ENCODE results near the gene PXMP2.

The PXMP2 gene

DNA sequence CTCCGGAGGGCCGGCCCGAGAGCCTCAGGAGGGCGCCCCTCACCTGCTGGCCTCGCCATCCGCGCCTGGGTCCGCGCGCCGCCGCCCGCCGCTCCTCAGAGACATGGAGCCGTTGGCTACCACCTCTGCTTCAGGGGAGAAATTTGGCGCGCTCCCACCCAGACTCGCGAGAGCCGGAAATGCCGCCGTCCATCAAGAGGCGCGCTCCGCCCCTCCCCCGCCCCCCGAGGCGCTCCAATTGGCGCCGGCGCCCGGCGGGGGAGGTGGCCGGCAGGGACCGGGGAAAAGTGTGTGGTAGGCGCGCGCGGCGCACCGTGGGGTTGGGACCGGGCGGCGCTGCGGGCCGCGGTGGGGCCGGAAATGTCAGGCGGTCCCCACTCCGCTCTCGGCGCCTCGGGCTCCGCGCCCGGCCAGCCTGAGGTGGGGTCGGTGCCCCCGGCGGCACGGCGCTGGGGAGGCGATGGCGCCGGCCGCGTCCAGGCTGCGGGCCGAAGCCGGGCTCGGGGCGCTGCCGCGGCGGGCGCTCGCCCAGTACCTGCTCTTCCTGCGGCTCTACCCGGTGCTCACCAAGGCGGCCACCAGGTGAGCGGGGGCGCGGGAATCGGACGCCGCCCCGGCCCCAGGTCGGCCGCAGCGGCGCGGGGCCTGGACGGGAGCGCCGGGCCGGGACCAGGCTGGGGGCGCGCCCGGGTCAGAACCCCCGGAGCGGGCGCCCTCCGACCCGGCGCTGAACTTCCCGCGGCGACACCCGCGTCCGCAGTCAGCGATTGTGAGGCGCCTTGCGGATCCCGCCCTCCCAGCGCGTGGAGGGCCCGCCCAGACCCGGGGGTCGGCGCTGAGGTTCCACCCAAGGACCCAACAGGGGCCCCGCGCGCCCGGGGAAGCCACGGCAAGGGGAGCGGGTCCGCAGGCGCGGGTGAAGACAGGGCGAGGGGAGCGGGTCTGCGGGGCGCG, at the start of gene PXMP2, which contains the start of gene POLE:
TSS of gene PXMP2 (plus strand) at position 377 of the 954 bp plus-strand sequence. CDS start at position 461, 84 bp downstream.
TSS of gene POLE (minus strand) at position 132 of the 954 bp plus-strand sequence. CDS start at position 105, 27 bp downstream.
- DNase-seq, result peak; percentile 93 to 95

DNA sequence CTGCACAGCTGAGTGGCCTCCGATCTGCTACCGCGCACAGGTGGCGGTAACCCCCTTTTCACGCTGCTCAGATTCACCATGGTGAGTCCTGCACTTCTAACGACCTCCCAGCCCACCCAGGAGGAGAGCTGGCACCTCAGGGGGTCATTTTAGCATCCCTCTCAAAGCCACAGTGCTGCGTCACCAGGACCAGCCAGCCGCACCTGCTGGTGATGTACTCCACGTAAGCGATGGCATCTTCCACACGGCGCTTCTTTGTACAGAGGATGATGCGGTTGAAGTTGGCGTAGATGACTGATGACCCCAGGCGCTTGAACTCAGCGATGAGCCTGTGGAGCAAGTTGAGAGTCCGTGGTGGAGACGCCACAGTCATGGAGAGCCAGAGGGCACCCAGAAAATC, 49.6 kb upstream of the PXMP2 start:
- DNase-seq, result no peak

DNA sequence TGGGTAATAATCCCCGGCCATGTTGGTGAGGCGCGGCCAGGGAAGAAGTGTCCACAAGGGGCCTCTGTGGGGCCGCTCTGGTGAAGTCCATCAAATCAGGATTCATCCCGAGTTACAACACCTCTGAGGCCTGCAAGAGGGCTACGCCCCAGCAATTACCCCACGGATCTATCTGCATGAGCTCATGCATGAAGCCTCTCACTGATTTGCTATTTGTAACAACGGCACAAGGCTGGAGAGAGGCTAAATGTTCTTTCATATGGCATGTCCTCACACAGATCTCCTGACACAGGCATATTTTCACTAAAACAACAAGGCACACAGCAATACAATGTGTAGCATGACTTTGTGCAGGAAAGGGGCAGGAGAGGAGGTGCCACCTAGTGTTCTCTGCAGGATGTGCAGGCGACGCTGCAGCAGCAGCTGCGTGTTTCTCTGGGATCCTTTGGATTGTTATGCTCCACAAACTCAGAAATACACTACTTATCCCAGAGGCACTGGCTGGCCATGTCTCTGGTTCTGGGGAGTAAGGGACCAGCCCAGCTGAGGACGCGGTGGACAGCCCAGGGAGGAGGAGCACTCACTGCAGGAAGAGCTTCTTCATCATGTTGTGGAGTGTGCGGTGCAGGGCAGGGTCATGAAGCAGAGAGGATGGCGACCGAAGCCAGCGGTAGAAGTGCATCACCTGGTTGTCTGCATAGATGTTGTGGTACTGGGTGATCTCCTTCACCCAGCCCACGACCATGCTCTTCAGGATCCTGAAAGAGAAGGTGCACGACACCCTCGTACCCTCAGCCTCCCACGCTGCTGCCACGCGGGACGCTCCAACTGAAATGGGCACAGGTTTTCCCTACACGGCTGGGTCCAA, 48.6 kb upstream of the PXMP2 start:
- no peak for DNase-seq

DNA sequence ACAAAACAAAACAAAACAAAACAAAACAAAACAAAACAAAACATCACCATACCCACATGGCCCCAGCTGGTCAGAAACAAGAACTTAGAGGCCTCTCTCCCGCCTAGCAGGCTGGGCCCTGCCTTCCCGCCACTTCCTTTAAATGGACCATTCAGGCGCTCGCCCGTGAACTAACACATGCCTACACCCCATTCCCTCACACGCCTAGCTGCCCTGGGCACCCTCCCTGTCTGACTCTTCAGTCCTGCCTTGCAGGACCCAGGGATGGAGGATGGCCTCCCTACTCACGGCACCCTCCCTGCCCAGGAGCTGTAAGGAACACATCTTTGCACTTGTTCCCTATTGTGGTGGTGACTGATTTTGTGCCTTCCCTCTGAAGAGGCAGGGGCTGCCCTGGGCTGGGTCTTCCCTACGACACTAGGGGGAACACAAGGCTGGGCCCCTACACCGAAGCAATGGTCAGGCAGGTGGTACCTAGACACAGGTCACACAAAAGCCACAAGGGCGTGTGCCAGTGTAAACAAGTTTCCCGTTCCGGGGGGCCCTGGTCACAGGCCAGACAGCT, 47.3 kb upstream of the PXMP2 start:
- DNase-seq, result no peak

DNA sequence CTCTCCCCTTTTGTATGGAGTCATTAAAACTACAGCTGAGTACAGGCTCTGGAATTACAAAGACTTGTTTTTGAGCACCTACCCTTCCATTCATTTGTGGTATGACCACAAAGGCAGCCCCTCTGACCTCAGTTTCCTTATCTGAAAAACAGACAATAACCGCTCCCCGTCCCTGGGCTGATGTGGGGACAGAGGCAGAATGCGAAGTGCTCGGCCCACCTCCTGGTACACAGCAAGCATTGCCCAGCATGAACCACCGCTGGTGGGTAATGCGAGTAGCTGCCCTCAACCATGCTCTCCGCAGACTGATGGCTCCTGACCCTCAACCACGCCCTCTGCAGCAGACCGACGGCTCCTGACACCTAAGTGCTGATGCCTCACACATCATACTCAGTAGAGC, 46.5 kb upstream of the PXMP2 start:
- DNase-seq, result no peak

DNA sequence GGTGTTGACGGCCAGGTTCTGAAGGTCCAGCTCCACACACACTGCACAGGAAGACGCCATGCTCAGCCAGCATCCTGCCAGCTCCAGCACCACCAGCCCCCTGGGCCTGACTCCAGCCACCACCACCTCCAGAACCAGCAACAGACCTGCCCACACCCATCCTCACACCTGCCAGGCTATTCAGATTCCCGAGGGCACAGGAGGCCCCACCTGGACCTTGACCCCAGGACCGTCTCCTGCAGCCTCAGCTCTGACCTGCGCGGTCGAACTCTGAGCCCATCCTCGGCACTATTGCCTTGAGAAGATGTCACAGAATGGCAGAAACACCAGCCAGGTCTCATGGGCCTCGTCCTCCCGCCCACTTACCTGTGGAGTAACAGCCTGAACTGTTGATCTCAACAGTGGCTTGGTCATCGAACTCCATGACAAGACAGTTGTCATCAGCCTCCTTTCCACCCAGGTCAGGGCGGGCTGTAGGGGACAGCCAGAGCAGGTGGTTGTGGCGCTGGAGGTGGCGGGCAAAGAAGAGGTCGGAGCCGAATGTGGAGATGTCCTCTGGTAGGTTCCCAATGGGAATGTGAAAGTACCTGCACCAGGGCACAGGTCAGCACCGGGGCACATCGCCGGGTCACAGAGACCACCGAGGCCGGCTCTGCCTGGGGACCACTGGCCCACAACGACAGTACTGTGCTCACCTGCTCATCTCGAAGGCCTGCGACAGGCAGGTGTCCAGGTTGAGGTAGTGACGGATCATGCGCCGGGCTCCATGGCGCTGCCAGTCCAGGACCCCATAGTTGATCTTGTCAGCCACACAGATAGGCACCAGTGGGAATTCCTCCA, 45.4 kb upstream of the PXMP2 start:
- no peak for DNase-seq

DNA sequence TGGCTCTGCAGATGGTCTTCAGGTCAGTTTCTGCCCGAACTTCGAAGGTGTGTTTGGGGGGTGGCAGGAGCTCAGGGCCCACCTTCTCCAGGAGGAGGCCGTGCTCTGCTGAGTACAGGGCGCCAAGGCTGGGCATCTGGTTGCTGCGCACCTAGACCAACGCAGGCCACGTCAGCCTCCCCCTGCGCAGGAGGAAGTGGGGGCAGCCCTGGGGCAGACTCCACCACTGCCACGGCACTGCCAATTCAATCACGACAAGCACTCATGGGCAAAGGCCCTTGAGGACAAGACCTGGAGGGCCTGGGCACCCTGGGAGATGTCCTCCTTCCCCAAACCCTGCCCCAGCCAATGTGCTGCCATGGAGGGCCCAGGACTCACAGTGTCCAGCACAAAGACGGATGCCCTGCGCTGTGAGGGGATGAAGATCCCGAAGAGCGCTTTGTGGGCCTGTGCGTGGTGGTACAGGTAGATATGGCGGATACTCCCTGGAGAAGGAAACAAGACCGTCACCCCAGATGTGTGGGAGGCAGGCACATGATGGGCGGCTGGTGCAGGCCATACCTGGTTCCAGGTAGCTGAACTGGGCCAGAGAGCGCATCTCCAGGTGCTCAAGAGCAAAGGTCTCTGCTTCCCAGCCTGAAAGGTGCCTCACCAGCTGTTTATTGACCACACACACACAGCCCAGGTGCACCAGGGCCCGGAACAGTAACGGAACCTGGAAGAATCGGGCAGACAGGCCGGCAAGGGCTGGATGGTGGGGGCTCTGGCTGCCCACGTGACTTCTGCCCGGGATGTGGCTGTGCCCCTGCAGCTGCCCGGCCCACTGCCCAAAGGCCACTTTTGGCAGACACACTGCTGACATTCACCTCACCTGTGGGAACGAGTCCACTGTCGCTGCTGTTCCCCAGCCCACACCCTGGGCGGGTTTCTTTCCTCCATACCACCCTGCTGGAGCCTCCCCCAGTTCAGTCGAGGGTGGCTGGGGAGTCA, 44.2 kb upstream of the PXMP2 start:
- no peak for DNase-seq

DNA sequence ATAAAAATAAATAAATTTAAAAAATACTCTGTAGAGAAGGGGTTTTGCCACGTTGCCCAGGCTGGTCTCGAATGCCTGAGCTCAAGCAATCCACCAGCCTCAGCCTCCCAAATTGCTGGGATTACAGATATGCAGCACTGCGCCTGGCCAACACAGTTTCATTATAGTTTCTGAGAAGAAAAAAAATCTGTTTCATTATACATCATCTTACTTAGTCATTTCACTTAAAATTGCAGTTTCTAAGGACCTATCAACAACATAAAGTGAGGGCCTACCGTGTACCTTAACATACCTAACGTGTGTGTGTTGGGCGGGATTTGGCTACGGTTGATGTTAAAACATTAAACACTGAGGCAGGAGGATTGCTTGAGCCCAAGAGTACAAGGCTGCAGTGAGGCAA, 40.5 kb upstream of the PXMP2 start:
- DNase-seq, result no peak

DNA sequence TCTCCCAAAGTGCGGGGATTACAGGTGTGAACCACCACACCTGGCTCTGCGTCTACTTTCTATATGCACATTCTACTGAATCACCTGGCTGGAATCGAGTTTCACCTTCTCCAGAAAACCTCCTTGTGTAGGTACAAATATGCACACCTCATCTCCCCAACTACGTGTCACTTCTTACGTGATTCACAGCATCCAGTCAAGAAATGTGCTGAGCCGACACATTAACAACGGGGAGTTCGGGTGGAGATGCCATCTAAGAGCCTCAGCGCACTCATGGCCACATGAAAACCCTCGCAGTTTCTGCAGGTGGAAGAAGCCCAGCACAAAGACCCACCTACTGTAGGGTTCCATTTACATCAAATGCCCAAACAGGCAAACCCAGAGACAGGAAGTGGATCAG, 39.5 kb upstream of the PXMP2 start:
- DNase-seq, result no peak

DNA sequence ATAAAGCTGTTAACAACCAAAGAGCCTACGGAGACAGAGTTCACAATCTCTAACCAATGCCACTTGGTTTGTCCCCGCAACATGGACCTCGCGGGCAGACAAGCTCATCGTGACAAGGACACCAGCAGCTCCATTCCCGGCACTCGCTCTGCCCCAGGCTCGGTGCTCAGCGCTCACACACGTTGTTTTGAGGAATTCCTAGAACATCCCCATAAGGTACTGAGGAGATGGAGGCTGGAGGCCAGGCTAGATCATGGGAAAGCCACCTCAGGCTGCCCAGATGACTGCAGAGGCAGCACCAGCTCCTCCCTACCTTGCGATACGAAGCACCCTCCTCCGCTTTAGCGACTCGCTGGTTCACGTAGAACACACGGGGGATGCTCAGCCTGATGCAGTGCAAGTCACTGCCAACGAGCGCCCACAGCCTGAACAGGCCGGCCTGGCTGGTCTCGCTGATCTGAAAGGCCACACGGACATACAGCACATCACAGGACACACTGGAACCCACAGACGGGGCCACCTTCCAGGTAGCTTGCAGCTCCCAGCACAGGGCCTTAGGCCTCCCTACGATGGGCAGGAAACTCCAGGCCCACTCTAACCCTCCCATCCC, 38.7 kb upstream of the PXMP2 start:
- DNase-seq, result no peak

DNA sequence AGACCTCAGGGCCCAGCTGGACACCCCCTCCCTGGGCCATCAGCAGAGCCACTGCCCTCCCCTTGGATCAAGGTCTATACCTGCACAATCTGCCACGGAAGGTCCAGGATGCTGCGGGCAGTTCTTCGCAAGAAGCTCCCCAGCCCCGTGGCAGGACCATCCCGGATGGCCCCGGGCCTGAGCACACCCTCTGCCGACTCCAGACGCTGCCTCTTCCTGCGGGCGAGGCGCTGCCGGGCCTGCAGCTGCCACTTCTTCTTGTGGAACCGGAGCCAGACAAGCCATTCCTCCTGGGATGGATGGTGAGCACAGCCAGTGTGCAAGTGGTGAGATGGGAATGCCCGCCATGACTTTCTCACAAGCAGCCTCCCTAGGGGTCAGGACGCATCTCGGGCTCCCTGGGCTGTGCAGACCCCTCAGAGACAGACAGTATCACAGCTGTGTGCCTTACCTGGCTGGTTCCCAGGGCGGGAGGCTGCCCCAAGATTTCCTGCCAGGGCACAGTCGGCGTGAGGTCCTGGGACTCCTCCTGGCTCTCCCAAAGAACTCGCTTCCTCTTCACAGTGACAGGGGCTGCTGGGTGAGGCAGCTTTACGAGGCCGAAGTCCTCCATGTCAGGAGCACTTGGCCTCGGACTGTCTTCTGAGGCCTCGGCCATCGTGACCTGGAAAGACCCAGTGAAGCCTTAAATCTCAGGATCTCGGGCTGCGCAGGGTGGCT, 38.0 kb upstream of the PXMP2 start:
- DNase-seq, result no peak

DNA sequence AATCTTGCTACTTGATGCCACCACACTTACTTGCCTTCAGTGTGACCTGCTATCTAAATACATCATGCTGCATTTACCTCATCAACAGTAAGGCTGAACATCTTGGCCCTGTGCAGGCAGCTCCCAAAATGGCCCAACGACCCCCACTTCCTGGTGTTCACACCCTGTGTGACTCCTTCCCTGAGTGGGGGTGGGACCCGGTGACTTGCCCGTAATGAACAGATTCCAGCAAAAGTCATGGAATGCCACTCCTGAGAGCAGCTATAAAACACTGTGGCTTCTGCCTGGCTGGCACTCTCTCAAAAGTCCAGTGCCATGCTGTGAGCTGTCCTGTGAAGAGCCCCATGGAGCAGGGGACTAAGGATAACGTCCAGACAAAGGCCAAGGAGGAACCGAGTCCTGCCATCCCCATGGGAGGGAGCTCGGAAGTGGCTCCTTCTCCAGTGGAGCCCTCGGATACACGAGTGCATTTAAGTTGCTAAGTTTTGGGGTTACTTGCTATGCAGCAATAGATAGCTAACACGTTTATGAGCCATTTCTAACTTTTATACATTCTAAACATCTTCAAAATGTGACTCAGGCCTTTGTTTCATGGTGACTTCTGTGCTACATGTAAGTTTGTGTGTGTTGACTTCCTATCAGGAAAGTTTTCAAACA, 35.8 kb upstream of the PXMP2 start:
- no peak for DNase-seq

DNA sequence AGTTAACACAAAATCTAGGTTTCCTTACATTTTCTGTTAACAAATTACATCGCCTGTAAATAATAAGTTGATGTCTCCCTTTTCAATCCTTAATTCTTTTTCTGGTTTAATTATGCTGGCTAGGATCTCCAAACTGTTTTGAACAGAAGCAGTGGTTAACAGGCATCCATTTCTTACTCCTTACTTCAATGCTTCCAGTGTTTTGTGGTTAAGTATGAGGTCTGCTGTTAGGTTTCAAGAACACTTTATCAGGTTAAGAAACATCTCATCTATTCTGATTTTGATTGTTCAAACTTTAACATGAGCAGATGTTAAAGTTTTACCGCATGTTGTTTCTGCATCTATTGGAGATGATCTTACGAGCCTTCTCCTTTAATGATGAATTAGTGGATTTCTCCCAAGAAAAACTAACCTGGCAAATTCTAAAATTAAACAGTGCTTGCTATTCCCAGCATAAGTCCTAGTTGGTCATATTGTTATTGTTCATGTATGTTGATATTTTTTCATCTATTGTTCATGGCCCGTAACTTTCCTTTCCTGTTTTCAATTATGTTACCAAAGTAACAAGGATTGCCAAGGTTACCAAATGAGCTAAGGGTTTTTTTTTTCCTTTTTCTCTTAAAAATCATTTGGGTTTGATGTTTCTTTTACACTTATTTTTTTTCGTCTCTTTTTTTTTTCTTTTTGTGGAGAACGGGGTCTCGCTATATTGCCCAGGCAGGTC, 33.7 kb upstream of the PXMP2 start:
- no peak for DNase-seq

DNA sequence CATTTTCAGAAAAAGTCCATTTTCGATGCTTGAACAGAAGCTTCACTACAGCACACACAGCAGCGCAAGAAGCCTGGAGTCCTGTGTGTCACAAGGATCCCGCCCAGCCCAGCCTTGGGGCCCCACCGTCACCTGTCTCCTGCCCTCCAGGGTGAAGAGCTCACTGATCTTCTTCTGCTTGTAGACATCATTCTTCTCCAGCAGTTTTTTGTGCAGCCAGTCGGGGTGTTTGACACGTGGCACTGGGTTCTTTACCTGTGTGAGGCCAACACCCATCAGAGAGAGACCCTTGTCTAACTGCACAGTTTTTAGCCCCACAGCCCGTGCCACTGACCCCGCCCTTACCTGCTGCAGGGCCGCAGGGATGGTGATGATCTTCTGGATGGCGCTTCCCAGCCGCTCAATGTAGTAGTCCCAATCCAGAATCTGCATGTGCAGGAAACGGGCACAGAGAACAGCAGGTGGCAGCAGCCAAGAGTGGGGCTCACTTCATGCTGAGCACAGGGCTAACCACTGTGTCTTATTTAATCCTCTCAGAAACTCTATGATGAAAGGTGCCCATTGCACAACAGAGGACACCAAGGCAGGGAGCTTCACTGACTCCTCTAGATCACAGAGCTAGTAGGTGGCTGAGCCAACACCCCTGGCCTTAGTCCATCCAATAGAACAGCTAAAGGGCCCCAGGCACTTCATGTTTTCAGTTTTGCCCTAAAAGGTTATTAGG, 30.2 kb upstream of the PXMP2 start:
- no peak for DNase-seq

DNA sequence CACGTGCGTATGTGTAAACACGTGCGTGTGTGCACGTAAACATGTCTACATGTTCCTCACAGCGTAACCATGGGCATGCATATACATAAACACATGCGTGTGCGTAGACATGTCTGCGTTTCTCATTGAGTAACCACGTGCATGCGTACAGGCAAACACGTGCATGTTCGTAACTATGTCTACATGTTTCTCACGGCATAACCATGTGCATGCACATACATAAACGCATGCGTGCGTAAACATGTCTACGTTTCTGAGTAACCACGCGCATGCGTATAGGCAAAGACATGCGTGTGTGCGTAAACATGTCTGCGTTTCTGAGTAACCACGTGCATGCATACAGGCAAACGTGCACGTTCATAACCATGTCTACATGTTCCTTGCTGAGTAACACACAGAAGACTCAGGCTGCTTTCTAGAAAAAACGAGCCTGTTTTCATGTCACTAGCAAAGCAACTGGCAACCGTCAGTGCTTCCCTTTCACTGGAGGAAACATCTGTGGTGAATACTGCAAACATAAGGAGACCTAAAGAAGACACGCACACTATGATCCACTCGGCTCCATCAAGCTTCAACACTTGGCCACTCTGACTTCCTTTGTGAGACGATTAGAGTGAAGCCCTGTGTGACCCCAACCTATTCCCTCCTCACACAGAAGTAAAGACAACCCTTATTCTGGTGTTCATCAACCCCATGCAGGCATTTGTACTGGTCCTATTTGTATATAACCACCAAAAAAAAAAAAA, 29.1 kb upstream of the PXMP2 start:
- DNase-seq, result no peak

DNA sequence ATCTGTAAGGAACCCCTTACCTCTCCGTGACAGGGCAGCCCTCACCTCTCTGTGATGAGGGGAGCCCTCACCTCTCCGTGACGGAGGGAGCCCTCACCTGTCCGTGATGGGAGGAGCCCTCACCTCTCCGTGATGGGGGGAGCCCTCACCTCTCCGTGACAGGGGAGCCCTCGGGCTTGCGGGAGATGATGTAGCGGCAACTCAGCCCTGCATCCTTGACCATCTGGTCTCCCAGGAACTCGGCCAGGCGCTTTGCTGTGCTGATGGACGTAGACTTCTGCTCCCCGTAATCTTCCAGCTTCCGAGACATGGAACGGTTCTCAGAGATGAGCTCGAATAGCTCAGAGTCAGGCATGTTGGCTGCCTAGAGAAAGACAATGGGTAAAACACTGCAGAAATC, 28.2 kb upstream of the PXMP2 start:
- DNase-seq, result no peak

DNA sequence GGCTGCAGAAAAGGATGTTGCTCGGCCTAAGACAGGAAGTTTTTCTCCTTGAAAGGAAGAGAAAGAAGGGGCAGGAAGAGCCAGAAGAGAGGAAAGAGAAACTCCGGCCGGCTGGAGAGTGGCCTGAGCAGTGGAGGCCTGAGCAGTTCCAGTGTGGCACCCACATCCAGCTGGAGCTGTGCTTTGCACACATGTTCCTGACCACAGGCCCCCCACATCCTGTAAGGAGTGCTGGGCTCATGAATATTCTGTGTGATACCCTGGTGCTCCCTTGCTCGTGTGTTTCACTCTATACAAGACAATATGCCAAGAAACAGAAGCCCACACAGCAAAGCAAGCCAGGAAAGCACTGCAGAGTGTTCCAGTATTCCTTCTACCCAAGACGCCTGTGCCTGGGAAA, 27.3 kb upstream of the PXMP2 start:
- DNase-seq, result no peak
